Stimulated activated naive CD8-positive, alpha-beta T cell treated with anti-CD3 and anti-CD28 coated beads, Interleukin-15, amount 100 ng/mL, for 72 hours (primary cell): ENCODE data around the gene SUMO2.
"Not testable (repeated sequence)": the region's sequence is repeated elsewhere in the genome, so short reads cannot be mapped to it uniquely, and the experiment has no call there.

Experiments
- ATAC-seq: fragments of 150-1000 bp; cut with Tn5 transposase; 2 replicates; pipeline ENCODE4 v1.10.0; 2021; ENCODE audit warnings: mild to moderate bottlenecking, moderate library complexity
- DNase-seq, 2 donors: peaks; one replicate each; pipeline ENCODE4 v3.0.0; 2021 to 2022
- H3K27ac Mint-ChIP-seq, 2 donors: one replicate each; pipeline ENCODE4 v1.8.0; 2022; ENCODE audit warnings: mild to moderate bottlenecking in 2 of 2, mixed read lengths in 2 of 2, moderate library complexity in 2 of 2
- H3K27me3 Mint-ChIP-seq: one replicate; pipeline ENCODE4 v1.8.0; 2022; ENCODE audit warnings: mixed read lengths
- H3K4me1 Mint-ChIP-seq: one replicate; pipeline ENCODE4 v1.8.0; 2022; ENCODE audit warnings: mild to moderate bottlenecking, mixed read lengths
- H3K4me3 Mint-ChIP-seq, 2 donors: one replicate each; pipeline ENCODE4 v1.8.0; 2022; ENCODE audit warnings: mild to moderate bottlenecking in 2 of 2, mixed read lengths in 2 of 2, moderate library complexity in 1 of 2
- H3K9me3 Mint-ChIP-seq, 2 donors: one replicate each; pipeline ENCODE4 v1.8.0; 2022; ENCODE audit warnings: mixed read lengths in 2 of 2

SUMO2 gene

DNA sequence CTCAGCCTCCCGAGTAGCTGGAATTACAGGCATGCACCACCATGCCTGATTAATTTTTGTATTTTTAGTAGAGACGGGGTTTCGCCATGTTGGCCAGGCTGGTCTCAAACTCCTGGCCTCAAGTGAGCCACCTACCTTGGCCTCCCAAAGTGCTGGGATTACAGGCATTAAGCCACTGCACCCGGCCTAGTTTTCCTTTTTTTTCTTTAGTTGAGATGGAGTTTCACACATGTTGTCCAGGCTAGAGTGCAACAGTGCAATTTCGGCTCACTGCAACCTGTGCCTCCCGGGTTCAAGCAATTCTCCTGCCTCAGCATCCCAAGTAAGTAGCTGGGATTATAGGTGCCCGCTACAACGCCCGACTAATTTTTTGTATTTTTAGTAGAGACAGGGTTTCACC, 45.0 kb downstream of the SUMO2 start:
- ATAC-seq, H3K27me3 Mint-ChIP-seq, H3K27ac Mint-ChIP-seq, H3K4me3 Mint-ChIP-seq, H3K9me3 Mint-ChIP-seq, DNase-seq: not testable (repeated sequence)
- peaks cover 10% of the 10 kb centered on the region for H3K4me1 Mint-ChIP-seq

DNA sequence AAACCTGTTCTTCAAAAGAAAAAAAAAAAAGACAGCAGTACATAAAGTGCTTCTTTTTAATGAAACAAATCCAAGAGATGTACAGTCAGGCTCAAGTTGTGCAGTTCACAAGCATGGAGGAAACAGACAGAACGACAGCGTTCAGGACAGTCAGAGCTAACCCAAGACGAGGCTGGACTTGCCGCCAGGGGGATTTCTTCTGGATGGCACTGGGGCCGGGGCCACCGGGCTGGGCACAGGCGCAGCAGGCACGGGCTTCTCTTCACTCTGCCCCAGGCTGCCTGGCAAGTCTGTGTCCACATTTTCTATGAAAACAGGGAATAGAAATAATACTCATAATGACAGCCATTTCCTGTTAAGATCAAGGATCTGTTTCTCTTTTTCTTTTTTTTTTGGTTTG, 46.8 kb downstream of the SUMO2 start:
- H3K9me3 Mint-ChIP-seq = no peaks in the 10 kb centered on the region

DNA sequence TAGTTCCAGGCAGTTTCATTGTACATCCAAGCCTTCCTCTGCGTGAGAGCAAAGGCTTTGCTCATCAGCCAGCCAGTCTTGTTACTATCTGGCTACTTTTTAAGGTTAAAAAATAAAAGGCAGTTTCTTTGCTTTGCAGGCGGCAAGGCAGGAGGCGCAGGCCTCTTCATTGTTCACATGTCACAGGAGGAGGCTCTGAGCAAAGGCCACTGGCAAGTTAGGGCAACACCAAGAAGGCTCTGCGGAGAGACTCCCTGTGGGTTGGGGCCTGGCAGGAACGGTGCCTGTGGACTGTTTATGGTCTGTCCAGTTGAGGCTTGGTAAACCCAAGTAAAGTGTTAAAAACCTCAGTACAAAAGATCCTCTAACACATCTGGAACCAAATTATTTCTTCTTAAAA, 47.3 kb downstream of the SUMO2 start:
- H3K27ac Mint-ChIP-seq = peak overlapping the region; percentile 54 to 70
- no peaks in the 10 kb centered on the region for H3K9me3 Mint-ChIP-seq
- ATAC-seq (no peak), DNase-seq (no peak)
- H3K4me1 Mint-ChIP-seq = peaks cover 13% of the 10 kb centered on the region
- no peak overlapping the region for H3K4me3 Mint-ChIP-seq
- H3K27me3 Mint-ChIP-seq = no peaks in the 10 kb centered on the region

More for the DNA sequence above, 46.8 kb downstream of the SUMO2 start:
- peak overlapping the region; percentile 54 to 70 for H3K27ac Mint-ChIP-seq
- H3K4me3 Mint-ChIP-seq = no peak overlapping the region
- ATAC-seq = no peak
- peaks cover 10% of the 10 kb centered on the region for H3K4me1 Mint-ChIP-seq
- H3K27me3 Mint-ChIP-seq = no peaks in the 10 kb centered on the region
- no peak for DNase-seq

DNA sequence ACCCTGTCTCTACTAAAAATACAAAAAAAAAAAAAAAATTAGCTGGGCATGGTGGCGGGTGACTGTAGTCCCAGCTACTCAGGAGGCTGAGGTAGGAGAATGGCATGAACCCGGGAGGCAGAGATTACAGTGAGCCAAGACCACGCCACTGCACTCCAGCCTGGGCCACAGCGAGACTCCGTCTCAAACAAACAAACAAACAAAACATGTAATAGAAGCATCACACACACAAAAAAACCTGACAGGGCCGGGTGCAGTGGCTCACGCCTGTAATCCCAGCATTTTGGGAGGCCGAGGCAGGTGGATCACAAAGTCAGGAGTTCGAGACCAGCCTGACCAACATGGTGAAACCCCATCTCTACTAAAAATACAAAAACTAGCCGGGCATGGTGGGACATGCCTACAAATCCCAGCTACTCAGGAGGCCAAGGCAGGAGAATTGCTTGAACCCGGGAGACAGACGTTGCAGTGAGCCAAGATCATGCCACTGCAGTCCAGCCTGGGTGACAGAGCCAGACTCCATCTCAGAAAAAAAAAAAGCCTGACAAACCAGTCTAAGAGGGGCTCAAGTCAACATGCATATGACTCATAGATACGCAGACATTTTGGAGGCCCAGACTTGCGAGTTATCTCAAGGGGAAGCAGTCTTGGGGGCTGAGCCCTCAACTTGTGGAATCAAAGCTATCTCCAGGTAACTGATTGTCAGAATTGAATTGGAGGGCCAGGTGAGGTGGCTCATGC, 49.0 kb downstream of the SUMO2 start:
- DNase-seq, H3K27me3 Mint-ChIP-seq, H3K4me3 Mint-ChIP-seq, H3K9me3 Mint-ChIP-seq, ATAC-seq: not testable (repeated sequence)
- Mint-ChIP-seq H3K4me1 (peaks cover 30% of the 10 kb centered on the region), H3K27ac (peak overlapping the region; percentile 14 to 63)

DNA sequence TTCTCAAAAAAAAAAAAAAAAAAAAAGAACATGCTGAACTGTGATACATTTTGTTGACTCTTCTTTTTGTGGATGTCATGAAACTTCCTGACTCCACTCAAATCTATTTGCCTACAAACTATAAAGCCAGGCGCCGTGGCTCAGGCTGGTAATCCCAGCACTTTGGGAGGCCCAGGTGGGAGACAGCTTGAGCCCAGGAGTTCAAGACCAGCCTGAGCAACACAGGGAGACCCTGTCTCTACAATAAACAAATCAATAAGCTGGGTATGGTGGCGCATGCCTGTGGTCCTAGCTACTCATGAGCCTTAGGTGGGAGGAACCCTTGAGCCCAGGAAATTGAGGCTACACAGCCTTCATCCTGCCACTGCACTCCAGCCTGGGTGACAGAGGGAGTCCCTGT, 49.8 kb downstream of the SUMO2 start:
- Mint-ChIP-seq H3K27ac (no peak overlapping the region), H3K27me3 (no peaks in the 10 kb centered on the region), H3K4me3 (no peak overlapping the region), H3K4me1 (peaks cover 35% of the 10 kb centered on the region), H3K9me3 (no peaks in the 10 kb centered on the region)
- ATAC-seq = no peak
- DNase-seq = no peak

DNA sequence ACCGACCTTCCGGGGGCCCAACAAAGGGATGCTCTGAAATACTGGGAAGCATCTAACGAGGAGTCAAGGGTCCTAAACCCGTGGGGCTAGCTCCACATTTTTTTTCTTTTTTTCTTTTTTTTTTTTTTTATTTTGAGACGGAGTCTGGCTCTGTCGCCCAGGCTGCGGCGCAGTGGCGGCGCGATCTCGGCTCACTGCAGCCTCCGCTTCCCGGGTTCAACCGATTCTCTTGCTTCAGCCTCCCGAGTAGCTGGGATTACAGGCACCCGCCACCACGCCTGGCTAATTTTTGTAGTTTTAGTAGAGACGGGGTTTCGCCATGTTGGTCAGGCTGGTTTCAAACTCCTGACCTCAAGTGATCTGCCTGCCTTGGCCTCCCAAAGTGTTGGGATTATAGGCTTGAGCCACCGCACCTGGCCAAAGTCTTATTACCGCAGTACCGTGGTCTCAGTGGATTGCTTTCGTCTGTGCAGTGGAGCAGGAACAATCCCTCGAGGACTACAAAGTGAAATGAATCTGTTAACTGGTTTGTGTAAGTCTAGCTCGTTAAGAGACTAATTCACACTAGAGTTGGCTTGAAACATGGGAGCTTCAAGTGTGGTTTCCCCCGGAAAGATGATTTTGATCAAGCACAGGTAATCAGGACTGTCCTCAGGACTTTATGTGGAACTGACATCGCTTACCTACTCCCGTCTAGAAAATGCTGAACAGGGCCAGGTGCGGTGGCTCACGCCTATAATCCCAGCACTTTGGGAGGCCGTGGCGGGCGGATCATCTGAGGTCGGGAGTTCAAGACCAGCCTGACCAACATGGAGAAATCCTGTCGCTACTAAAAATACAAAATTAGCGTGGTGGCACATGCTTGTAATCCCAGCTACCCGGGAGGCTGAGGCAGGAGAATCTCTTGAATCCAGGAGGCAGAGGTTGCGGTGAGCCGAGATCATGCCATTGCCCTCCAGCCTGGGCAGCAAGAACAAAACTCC, 50.5 kb downstream of the SUMO2 start:
- peaks cover 37% of the 10 kb centered on the region for H3K4me1 Mint-ChIP-seq
- H3K9me3 Mint-ChIP-seq, DNase-seq, ATAC-seq, H3K27me3 Mint-ChIP-seq: not testable (repeated sequence)
- H3K27ac Mint-ChIP-seq = peak overlapping the region; percentile 95 to 96
- peak overlapping the region; percentile 91 to 95 for H3K4me3 Mint-ChIP-seq

DNA sequence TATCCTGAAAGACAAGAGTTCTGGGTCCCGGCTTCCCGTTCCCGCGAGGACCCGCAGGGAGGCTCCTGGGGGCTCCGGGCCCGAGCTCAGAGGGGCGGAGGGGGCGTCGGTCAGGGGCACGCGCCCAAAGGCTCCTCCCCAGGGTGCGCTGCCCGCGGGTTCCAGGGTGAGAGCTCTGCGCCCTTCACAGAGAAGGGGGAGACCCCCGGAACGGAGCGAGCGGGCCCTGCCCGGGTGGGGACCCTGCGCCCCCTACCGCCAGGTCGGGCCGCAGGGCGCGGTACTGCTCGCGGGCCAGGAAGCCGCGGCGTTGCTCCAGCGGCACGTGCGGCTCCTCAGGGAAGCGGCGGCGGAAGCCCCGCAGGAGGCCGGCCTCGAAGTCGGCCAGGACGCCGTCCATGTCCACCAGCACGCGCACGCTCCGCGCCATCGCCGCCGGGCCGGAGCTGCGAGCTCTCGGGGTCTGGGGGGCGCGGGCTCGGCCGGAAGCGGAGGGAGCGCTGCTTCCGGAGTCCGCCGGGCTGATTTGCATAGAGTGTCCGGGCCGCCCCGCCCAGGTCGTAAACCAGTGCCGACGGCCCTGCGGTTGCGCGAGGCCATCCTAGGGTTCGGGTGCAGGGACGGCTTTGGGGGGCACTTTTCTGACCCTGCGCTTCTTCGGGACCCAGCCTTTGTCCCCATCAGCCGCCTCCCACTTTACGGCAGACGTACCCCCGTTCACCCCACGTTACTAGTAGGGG, 51.3 kb downstream of the SUMO2 start, which contains the start of gene NT5C:
TSS of gene NT5C (minus strand) at position 465 of the 740 bp plus-strand sequence. CDS start at position 430, 35 bp downstream.
- H3K4me3 Mint-ChIP-seq = peak within 1 kb of the TSS; percentile 91 to 95
- ATAC-seq (peak; percentile 92), DNase-seq (peak; percentile 80 to 81)
- H3K9me3 Mint-ChIP-seq = no peaks in the 10 kb centered on the region
- H3K27me3 Mint-ChIP-seq = no peaks in the 10 kb centered on the region
- peaks cover 37% of the 10 kb centered on the region for H3K4me1 Mint-ChIP-seq
- peak within 1 kb of the TSS; percentile 95 to 96 for H3K27ac Mint-ChIP-seq

DNA sequence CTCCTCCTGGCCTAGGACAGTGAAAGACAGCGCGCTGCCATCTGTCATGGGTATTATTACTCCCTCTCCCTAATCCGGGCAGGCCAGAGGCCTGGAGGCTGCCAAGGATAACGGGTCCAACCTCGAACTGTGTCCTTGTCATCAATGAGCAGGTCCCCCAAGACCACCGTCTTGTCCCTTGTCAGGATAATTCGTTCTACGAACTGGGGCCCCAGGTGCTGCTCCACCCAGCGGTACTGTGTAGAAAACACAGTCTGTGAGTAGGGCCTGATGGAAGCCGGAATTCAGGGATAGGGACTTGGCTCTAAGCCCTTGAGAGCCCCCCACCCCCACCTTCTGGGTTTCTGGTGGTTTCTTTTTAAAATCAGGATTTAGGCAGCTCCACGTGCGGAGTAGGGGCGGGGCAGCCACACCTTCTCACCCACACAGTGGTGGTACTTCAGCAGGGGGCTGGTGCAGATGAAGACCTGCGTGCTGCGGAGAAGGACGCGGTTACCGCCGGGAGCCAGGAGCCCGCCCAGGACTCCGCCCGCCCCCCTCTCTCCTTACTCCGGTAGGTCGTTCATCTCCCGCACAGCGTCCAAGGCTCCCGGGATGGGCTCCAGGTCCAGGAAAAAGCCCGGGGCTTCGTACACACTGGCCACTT, 52.0 kb downstream of the SUMO2 start:
- H3K27ac Mint-ChIP-seq = peak overlapping the region; percentile 90 to 93
- DNase-seq = peak; percentile 53 to 54
- H3K4me3 Mint-ChIP-seq = peak overlapping the region; percentile 87 to 95
- no peaks in the 10 kb centered on the region for H3K27me3 Mint-ChIP-seq
- ATAC-seq = peak; percentile 70
- no peaks in the 10 kb centered on the region for H3K9me3 Mint-ChIP-seq
- peaks cover 43% of the 10 kb centered on the region for H3K4me1 Mint-ChIP-seq

DNA sequence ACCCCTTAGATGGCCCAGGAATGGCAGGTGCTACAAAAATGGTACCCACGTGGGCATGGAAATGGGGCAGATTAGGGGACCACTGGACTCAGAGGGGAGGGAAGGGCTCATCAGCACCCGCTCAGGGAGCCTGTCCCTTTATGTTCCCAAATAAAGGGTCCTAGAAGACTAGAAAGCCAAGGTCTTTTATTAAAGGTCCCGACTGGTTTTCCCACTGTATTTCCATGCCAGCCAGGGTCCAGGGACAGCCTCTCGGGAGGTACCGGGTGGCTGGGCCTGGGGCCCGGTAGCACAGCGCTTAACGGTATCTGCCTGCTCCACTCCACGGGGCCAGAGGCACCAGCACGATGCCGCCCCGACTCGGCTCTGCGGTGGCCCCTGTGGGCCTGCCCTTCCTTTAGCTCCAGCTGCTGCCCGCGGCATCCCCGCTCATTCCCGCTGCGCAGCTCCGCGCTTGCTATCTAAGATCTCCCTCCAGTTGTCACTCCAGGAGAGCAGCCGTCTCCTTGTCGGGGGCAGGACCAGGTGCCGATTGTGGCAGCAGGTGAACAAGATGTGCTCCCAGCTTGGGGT, 52.6 kb downstream of the SUMO2 start:
- Mint-ChIP-seq H3K27me3 (no peaks in the 10 kb centered on the region), H3K4me1 (peaks cover 50% of the 10 kb centered on the region), H3K9me3 (no peaks in the 10 kb centered on the region), H3K4me3 (peak overlapping the region; percentile 87 to 95), H3K27ac (peak overlapping the region; percentile 90 to 93)
- ATAC-seq (no peak), DNase-seq (no peak)

DNA sequence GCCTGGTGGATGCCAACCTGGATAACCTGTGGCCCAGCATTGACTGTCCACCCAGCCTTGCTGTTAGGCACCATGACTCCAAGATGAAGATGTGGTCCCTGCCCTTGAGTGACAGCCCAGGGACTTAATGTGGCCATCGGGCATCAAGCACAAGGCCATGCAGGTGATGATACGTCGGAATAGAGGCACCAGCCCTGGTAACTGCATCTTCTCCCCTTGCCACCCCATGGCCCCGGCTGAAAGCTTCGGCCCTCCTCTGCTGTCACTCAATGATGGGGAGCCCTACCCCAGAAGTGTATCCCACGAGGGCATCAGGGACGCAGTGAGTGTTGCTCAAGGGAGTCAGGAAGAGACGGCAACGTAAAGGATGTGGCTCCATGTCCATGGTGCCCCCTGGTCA, 53.2 kb downstream of the SUMO2 start:
- DNase-seq (no peak), ATAC-seq (no peak)
- Mint-ChIP-seq H3K27ac (peak overlapping the region in 1 of 2 donors; percentile 74), H3K4me3 (peak overlapping the region; percentile 10 to 69), H3K9me3 (no peaks in the 10 kb centered on the region), H3K4me1 (peaks cover 55% of the 10 kb centered on the region), H3K27me3 (no peaks in the 10 kb centered on the region)

DNA sequence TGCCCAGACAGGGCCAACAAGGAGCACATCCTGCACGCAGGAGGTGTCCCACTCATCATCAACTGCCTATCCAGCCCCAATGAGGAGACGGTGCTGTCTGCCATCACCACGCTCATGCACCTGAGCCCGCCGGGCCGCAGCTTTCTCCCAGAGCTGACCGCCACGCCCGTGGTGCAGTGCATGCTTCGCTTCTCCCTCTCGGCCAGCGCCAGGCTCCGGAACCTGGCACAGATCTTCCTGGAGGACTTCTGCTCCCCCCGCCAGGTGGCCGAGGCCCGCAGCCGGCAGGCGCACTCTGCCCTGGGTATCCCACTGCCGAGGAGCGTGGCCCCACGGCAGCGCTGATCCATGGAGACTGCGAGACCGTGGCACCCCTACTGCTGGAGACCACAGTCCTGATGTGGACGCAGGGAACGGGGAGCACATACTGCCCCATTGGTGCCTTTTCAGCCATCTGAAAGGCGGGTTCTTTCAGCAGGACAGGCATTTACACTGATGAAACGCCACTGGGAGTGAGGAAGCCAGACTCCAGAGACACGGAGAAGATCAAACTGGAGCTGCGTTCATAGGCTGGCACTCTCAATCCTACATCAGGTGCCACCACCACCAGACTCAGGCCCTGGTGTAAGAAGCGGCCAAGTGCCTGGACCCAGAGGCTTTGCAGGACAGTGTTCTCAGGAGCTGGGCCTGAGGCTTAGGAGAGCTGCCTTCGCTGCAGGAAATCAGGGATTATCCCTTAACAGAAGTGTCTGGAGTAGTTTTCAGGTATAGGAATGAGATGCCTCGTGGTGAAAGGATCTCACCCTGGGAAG, 53.9 kb downstream of the SUMO2 start:
- peak overlapping the region in 1 of 2 donors; percentile 69 for H3K4me3 Mint-ChIP-seq
- ATAC-seq (no peak), DNase-seq (no peak)
- peaks cover 62% of the 10 kb centered on the region for H3K4me1 Mint-ChIP-seq
- H3K27ac Mint-ChIP-seq = peak overlapping the region in 1 of 2 donors; percentile 74
- H3K27me3 Mint-ChIP-seq = no peaks in the 10 kb centered on the region
- H3K9me3 Mint-ChIP-seq = no peaks in the 10 kb centered on the region

DNA sequence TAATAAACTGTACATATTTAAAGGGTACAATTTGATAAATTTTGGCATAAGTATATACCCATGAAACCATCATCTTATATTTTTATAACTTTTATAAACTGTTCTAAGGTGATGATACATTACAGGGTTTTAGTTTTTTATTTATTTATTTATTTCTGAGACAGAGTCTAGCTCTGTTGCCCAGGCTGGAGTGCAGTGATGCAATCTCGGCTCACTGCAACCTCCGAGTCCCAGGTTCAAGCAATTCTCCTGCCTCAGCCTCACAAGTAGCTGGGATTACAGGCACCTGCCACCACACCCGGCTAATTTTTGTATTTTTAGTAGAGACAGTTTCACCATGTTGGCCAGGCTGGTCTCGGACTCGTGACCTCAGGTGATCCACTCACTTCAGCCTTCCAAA, 54.8 kb downstream of the SUMO2 start:
- not testable (repeated sequence) for DNase-seq, H3K4me3 Mint-ChIP-seq, ATAC-seq, H3K27me3 Mint-ChIP-seq, H3K9me3 Mint-ChIP-seq
- H3K27ac Mint-ChIP-seq = peak overlapping the region; percentile 52 to 94
- peaks cover 65% of the 10 kb centered on the region for H3K4me1 Mint-ChIP-seq

DNA sequence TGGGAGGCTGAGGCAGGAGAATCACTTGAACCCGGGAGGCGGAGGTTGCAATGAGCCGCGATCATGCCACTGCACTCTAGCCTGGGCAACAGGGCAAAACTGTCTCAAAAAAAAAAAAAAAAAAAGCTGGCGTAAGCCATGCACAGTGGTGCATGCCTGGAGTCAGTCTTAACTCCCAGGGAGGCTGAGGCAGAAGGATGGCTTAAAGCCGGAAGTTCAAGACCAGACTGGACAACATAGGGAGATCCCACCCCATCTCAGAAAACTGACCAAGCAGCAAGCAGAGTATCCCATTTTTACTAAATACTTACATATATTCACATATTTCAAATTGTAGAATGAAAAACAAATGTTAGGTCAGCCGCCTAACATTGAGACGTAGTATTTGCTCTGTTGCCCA, 55.8 kb downstream of the SUMO2 start:
- H3K4me1 Mint-ChIP-seq = peaks cover 59% of the 10 kb centered on the region
- ATAC-seq (no peak), DNase-seq (no peak)
- no peak overlapping the region for H3K27ac Mint-ChIP-seq
- H3K4me3 Mint-ChIP-seq = no peak overlapping the region
- no peaks in the 10 kb centered on the region for H3K27me3 Mint-ChIP-seq
- H3K9me3 Mint-ChIP-seq = no peaks in the 10 kb centered on the region

DNA sequence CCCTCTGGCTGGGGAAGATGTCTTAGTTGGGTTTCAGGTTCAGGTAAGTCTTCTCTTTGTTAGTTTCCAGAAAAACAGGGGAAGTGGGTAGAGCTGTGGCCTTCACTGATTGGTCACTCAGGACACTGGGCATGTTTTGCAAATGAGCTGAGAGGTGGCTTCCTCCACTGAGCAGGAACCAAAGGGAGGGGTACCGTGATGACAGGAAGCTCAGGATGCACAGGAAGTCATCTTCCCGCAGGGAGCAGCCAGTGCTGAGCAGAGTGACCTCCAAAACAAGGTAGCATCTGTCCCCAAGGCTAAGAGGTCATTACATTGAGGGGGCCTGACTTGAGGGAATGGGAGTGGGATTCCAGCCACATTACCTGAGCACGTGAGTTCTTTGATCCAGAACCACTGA, 56.8 kb downstream of the SUMO2 start:
- H3K27ac Mint-ChIP-seq = peak overlapping the region in 1 of 2 donors; percentile 27
- H3K4me1 Mint-ChIP-seq = peaks cover 56% of the 10 kb centered on the region
- DNase-seq = no peak
- no peak overlapping the region for H3K4me3 Mint-ChIP-seq
- H3K27me3 Mint-ChIP-seq = no peaks in the 10 kb centered on the region
- ATAC-seq = peak; percentile 14
- H3K9me3 Mint-ChIP-seq = no peaks in the 10 kb centered on the region
